ENCODE data around the gene TUG1.

Gene TUG1

GRCh38 chr22:30968015-30968923 is 796 bp upstream of the TUG1 start, which contains the start of gene MORC2:
Gene MORC2 (minus strand): TSS chr22:30968774. CDS start chr22:30967889, 885 bp downstream.
- no peak for DNase-seq (ENCODE audit: insufficient read length, low spot score)
- TF ChIP-seq POLR2A (IDR thresholded peaks at IDR 0.05; ENCODE audit: low read depth, low read length), result no peak
- FAIRE-seq, result no peak

- DNase-seq (ENCODE audit: insufficient read length, low spot score), result no peak
- no peak for TF ChIP-seq POLR2A (IDR thresholded peaks at IDR 0.05; ENCODE audit: low read depth, low read length)
- no peak for FAIRE-seq
These were observed 679 bp downstream of the TUG1 start for GRCh38 chr22:30969532-30970355.

GRCh38 chr22:30970356-30970746 is 1.3 kb downstream of the TUG1 start:
- DNase-seq (ENCODE audit: insufficient read length, low spot score) (no peak), FAIRE-seq (no peak)
- TF ChIP-seq POLR2A (IDR thresholded peaks at IDR 0.05; ENCODE audit: low read depth, low read length), result no peak

GRCh38 chr22:30978304-30978962 is 9.4 kb downstream of the TUG1 start:
- DNase-seq (ENCODE audit: insufficient read length, low spot score), result no peak
- FAIRE-seq, result no peak
- TF ChIP-seq POLR2A (IDR thresholded peaks at IDR 0.05; ENCODE audit: low read depth, low read length), result no peak

GRCh38 chr22:30979932-30980331 is 10.9 kb downstream of the TUG1 start:
- no peak for TF ChIP-seq POLR2A (IDR thresholded peaks at IDR 0.05; ENCODE audit: low read depth, low read length)
- no peak for DNase-seq (ENCODE audit: insufficient read length, low spot score)
- no peak for FAIRE-seq

GRCh38 chr22:30982512-30982911 is 13.4 kb downstream of the TUG1 start:
- TF ChIP-seq POLR2A (IDR thresholded peaks at IDR 0.05; ENCODE audit: low read depth, low read length), result no peak
- no peak for DNase-seq (ENCODE audit: insufficient read length, low spot score)
- no peak for FAIRE-seq

- FAIRE-seq (no peak), DNase-seq (ENCODE audit: insufficient read length, low spot score) (no peak)
- no peak for TF ChIP-seq POLR2A (IDR thresholded peaks at IDR 0.05; ENCODE audit: low read depth, low read length)
These were observed 15.3 kb downstream of the TUG1 start for GRCh38 chr22:30984317-30984716.

- no peak for DNase-seq (ENCODE audit: insufficient read length, low spot score)
- no peak for TF ChIP-seq POLR2A (IDR thresholded peaks at IDR 0.05; ENCODE audit: low read depth, low read length)
- no peak for FAIRE-seq
These were observed 16.6 kb downstream of the TUG1 start for GRCh38 chr22:30985561-30986208.

GRCh38 chr22:30989474-30989873 is 20.4 kb downstream of the TUG1 start:
- FAIRE-seq, result no peak

GRCh38 chr22:30990690-30991089 is 21.6 kb downstream of the TUG1 start:
- no peak for DNase-seq (ENCODE audit: insufficient read length, low spot score)
- TF ChIP-seq POLR2A (IDR thresholded peaks at IDR 0.05; ENCODE audit: low read depth, low read length), result no peak

More at GRCh38 chr22:30989474-30989873, 20.4 kb downstream of the TUG1 start:
- no peak for DNase-seq (ENCODE audit: insufficient read length, low spot score)
- TF ChIP-seq POLR2A (IDR thresholded peaks at IDR 0.05; ENCODE audit: low read depth, low read length), result no peak

GRCh38 chr22:30992565-30992964 is 23.5 kb downstream of the TUG1 start:
- no peak for TF ChIP-seq POLR2A (IDR thresholded peaks at IDR 0.05; ENCODE audit: low read depth, low read length)
- FAIRE-seq, result no peak
- no peak for DNase-seq (ENCODE audit: insufficient read length, low spot score)

More at GRCh38 chr22:30990690-30991089, 21.6 kb downstream of the TUG1 start:
- FAIRE-seq, result no peak

GRCh38 chr22:30994960-30995359 is 25.9 kb downstream of the TUG1 start:
- FAIRE-seq (no peak), DNase-seq (ENCODE audit: insufficient read length, low spot score) (no peak)
- TF ChIP-seq POLR2A (IDR thresholded peaks at IDR 0.05; ENCODE audit: low read depth, low read length), result no peak

GRCh38 chr22:30996462-30996861 is 27.4 kb downstream of the TUG1 start:
- DNase-seq (ENCODE audit: insufficient read length, low spot score) (no peak), FAIRE-seq (no peak)

More at GRCh38 chr22:30996462-30996861, 27.4 kb downstream of the TUG1 start:
- no peak for TF ChIP-seq POLR2A (IDR thresholded peaks at IDR 0.05; ENCODE audit: low read depth, low read length)

Data from H54 (cell line).